Panc1 (cell line): ENCODE measurements around the gene CHTF18. TPM values are rescaled to one million over a fixed set of nuclear protein-coding genes. Genes with fewer than 3 reads are reported as not detected.

Experiments
- ATAC-seq: fragments of 200-7000 bp; cut with Tn5 transposase; 2 replicates; pipeline ENCODE4 v1.9.1; 2020; ENCODE audit warnings: mild to moderate bottlenecking, moderate library complexity
- BruUV-seq: library from RNA; stranded (reverse); fragments of 400-500 nt; replicated peaks from 2 replicates; lab custom pipeline; 2021; lab: Mats Ljungman, UMichigan
- CTCF ChIA-PET: fragments of 300-600 bp; sonication (Branson Sonifier 250); formaldehyde crosslinking; loops from one replicate; lab custom pipeline; 2022; ENCODE audit warnings: antibody characterized with exemption; lab: Charles Lee
- POLR2A ChIA-PET: fragments of 300-600 bp; sonication (Branson Sonifier 250); formaldehyde crosslinking; loops from one replicate; lab custom pipeline; 2022; ENCODE audit warnings: antibody characterized with exemption; lab: Charles Lee
- DNase-seq: peaks from one replicate; pipeline ENCODE4 v3.0.0-alpha.2; 2010; ENCODE audit warnings: low read depth, low spot score
- H3K27ac ChIP-seq: 2 replicates; pipeline ENCODE4 v1.5.1; 2011; ENCODE audit warnings: mild to moderate bottlenecking, low read length, inconsistent platforms
- H3K27me3 ChIP-seq: fragments of 200-500 bp; sonication (Bioruptor generic); 2 replicates; pipeline ENCODE4 v1.6.0; 2014; ENCODE audit warnings: low read length, inconsistent platforms; ENCODE audit not compliant: control insufficient read depth, insufficient read depth
- H3K36me3 ChIP-seq: fragments of 200-500 bp; sonication (Bioruptor generic); 2 replicates; pipeline ENCODE4 v1.5.1; 2014; ENCODE audit warnings: inconsistent platforms, mild to moderate bottlenecking, low read length, moderate library complexity; ENCODE audit not compliant: control insufficient read depth, insufficient read depth
- H3K4me1 ChIP-seq: 2 replicates; pipeline ENCODE4 v1.5.1; 2011; ENCODE audit warnings: inconsistent platforms, mild to moderate bottlenecking, low read length, moderate library complexity; ENCODE audit not compliant: control insufficient read depth, insufficient read depth
- H3K4me3 ChIP-seq, 2 experiments: 2 replicates each; pipeline ENCODE4 v1.5.1; 2011 to 2012; ENCODE audit warnings: low read depth in 2 of 2, low read length in 2 of 2, mild to moderate bottlenecking in 2 of 2, inconsistent platforms in 1 of 2, moderate library complexity in 1 of 2
- H3K9me3 ChIP-seq: fragments of 200-500 bp; sonication (Bioruptor generic); 2 replicates; pipeline ENCODE4 v1.5.1; 2014; ENCODE audit warnings: low read depth, mild to moderate bottlenecking, inconsistent platforms, low read length, moderate library complexity; ENCODE audit not compliant: control insufficient read depth, insufficient read depth
- POLR2AphosphoS5 ChIP-seq: IDR thresholded peaks from 2 replicates; pipeline ENCODE4 v1.6.1; 2012; ENCODE audit warnings: mild to moderate bottlenecking, low read depth, low read length, moderate library complexity
- SIN3A ChIP-seq: IDR thresholded peaks from 2 replicates; pipeline ENCODE4 v1.6.1; 2012; ENCODE audit warnings: low read depth, mild to moderate bottlenecking, low read length, moderate library complexity, borderline replicate concordance; ENCODE audit not compliant: insufficient read depth
- TCF7L2 ChIP-seq: IDR thresholded peaks from 2 replicates; pipeline ENCODE4 v1.6.1; 2011; ENCODE audit warnings: mild to moderate bottlenecking, low read depth, low read length, inconsistent platforms
- in situ Hi-C: cut with HindIII; loops from 2 replicates; pipeline ENCODE4 v1.10.0; 2016; ENCODE audit warnings: low sequenced_read_pairs, low pct_unique_long_range_greater_than_20kb
- intact Hi-C: fragments of 100-400 bp; cut with micrococcal nuclease; formaldehyde crosslinking; loops from one replicate; pipeline ENCODE4 v1.10.0; 2022; ENCODE audit not compliant: unreplicated experiment
- total RNA-seq: library from RNA; stranded (reverse); gene quantifications from one replicate; pipeline ENCODE4 v1.2.1, GENCODE V29; 2021; ENCODE audit not compliant: unreplicated experiment
- TF ChIP-seq, protein P1 (sequence below), 2 experiments: IDR thresholded peaks; 2 replicates each; pipeline ENCODE4 v1.6.1; 2011 to 2012; ENCODE audit warnings: low read depth in 2 of 2, control low read depth in 1 of 2, low read length in 1 of 2, mild to moderate bottlenecking in 1 of 2, moderate library complexity in 1 of 2; ENCODE audit not compliant: insufficient read depth in 1 of 2
- TF ChIP-seq, protein P2 (sequence below): fragments of 450-650 bp; IDR thresholded peaks from 2 replicates; pipeline ENCODE4 v1.5.1; 2017; ENCODE audit warnings: mild to moderate bottlenecking

CHTF18 gene
- total RNA-seq, 1 experiment from 2014 or later: 118 TPM

DNA sequence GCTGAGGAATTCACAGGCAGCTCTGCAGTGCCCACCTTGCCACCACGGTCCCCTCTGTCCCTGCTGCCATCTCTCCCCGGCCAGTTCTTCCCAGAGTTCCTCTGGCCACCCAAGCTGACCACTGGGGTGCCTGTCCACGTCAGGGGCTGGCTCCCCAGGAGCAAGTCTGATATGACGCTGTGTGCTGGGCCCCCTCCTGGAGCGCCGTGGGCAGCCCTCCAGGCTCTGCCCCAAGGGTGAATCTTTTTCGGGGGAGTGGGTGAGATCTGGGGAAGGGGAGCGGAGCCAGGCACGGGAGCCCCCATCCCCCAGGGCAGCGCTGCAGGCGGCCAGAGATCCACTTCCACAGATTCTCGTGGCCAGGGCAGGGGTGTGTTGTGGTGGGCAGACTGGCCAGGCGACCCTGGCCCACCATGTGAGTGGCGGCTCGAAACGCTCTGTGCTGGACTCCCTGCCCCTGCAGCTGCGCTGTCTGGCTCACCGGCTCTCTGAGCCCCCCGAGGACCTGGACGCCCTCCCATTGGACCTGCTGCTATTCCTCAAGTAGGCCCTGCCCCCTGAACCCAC, 24.2 kb upstream of the CHTF18 start:
- no peak overlapping the region for H3K4me3 ChIP-seq
- no peaks in the 10 kb centered on the region for H3K27me3 ChIP-seq
- H3K4me1 ChIP-seq: peaks cover 18% of the 10 kb centered on the region
- ChIA-PET CTCF (no interaction called here), POLR2A (no interaction called here)
- no TSS peak for BruUV-seq
- H3K36me3 ChIP-seq: no peaks in the 10 kb centered on the region
- in situ Hi-C loops: no loop called here
- no peak for DNase-seq
- no peak overlapping the region for H3K27ac ChIP-seq
- TF ChIP-seq SIN3A (no peak), POLR2AphosphoS5 (no peak), TCF7L2 (no peak)
- TF ChIP-seq, protein P1, sequence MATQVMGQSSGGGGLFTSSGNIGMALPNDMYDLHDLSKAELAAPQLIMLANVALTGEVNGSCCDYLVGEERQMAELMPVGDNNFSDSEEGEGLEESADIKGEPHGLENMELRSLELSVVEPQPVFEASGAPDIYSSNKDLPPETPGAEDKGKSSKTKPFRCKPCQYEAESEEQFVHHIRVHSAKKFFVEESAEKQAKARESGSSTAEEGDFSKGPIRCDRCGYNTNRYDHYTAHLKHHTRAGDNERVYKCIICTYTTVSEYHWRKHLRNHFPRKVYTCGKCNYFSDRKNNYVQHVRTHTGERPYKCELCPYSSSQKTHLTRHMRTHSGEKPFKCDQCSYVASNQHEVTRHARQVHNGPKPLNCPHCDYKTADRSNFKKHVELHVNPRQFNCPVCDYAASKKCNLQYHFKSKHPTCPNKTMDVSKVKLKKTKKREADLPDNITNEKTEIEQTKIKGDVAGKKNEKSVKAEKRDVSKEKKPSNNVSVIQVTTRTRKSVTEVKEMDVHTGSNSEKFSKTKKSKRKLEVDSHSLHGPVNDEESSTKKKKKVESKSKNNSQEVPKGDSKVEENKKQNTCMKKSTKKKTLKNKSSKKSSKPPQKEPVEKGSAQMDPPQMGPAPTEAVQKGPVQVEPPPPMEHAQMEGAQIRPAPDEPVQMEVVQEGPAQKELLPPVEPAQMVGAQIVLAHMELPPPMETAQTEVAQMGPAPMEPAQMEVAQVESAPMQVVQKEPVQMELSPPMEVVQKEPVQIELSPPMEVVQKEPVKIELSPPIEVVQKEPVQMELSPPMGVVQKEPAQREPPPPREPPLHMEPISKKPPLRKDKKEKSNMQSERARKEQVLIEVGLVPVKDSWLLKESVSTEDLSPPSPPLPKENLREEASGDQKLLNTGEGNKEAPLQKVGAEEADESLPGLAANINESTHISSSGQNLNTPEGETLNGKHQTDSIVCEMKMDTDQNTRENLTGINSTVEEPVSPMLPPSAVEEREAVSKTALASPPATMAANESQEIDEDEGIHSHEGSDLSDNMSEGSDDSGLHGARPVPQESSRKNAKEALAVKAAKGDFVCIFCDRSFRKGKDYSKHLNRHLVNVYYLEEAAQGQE (IDR thresholded peaks at IDR 0.05; ENCODE audit: insufficient read depth in 1 of 2, low read depth in 2 of 2, low read length in 1 of 2): no peak
- TF ChIP-seq, protein P2, sequence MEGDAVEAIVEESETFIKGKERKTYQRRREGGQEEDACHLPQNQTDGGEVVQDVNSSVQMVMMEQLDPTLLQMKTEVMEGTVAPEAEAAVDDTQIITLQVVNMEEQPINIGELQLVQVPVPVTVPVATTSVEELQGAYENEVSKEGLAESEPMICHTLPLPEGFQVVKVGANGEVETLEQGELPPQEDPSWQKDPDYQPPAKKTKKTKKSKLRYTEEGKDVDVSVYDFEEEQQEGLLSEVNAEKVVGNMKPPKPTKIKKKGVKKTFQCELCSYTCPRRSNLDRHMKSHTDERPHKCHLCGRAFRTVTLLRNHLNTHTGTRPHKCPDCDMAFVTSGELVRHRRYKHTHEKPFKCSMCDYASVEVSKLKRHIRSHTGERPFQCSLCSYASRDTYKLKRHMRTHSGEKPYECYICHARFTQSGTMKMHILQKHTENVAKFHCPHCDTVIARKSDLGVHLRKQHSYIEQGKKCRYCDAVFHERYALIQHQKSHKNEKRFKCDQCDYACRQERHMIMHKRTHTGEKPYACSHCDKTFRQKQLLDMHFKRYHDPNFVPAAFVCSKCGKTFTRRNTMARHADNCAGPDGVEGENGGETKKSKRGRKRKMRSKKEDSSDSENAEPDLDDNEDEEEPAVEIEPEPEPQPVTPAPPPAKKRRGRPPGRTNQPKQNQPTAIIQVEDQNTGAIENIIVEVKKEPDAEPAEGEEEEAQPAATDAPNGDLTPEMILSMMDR: no peak
- no peak for ATAC-seq
- no peaks in the 10 kb centered on the region for H3K9me3 ChIP-seq
- intact Hi-C loops: no loop called here

DNA sequence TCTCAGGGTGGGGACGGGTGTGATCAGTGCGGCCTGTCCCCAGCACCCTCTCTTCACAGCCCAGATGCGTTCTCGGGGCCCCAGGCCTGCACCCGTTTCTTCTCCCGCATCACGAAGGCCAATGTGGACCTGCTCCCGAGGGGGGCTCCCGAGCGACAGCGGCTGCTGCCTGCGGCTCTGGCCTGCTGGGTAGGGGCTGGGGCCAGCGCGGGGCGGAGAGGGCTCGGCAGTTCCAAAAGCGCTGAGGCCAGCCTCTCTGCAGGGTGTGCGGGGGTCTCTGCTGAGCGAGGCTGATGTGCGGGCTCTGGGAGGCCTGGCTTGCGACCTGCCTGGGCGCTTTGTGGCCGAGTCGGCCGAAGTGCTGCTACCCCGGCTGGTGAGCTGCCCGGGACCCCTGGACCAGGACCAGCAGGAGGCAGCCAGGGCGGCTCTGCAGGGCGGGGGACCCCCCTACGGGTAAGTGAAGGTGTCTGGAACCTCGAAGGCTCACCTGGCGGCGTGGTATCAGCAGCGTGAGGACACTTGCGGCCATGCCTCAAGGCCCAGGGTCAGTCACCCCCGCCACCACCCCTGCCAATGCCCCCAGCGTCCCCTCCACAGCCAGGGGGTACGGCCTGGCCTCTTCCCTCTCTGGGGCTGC, 23.5 kb upstream of the CHTF18 start:
- Histone ChIP-seq H3K4me1 (peaks cover 18% of the 10 kb centered on the region), H3K9me3 (no peaks in the 10 kb centered on the region), H3K36me3 (no peaks in the 10 kb centered on the region), H3K27ac (no peak overlapping the region), H3K27me3 (no peaks in the 10 kb centered on the region), H3K4me3 (no peak overlapping the region)
- in situ Hi-C loops (no loop called here), intact Hi-C loops (no loop called here)
- DNase-seq (no peak), ATAC-seq (no peak)
- ChIA-PET CTCF (no interaction called here), POLR2A (interaction anchor here (1.1 kb wide), 1 partner anchor 12 kb away, joined by 11 read pairs; no protein-coding TSS in a partner anchor)
- TF ChIP-seq, protein P1 (IDR thresholded peaks at IDR 0.05; ENCODE audit: insufficient read depth in 1 of 2, low read depth in 2 of 2, low read length in 1 of 2): no peak
- no peak for TF ChIP-seq POLR2AphosphoS5
- TF ChIP-seq TCF7L2: no peak
- no peak for TF ChIP-seq SIN3A
- TF ChIP-seq, protein P2: no peak
- BruUV-seq: no TSS peak
